Smooth muscle cell (in vitro differentiated cells): Measurements from ENCODE around the gene GPR25. TPM values are rescaled to one million over a fixed set of nuclear protein-coding genes. Genes with fewer than 3 reads are reported as not detected.

Source experiments
- DNase-seq: peaks from one replicate; lab custom pipeline; 2025; ENCODE audit not compliant: unreplicated experiment; lab: John Stamatoyannopoulos, UW
- H2AFZ ChIP-seq: fragments of 200-600 bp; sonication (generic); 2 replicates; pipeline ENCODE4 v1.6.0; 2016; ENCODE audit warnings: antibody characterized with exemption, low read depth, mild to moderate bottlenecking
- H3F3A ChIP-seq: fragments of 200-600 bp; sonication (generic); 2 replicates; pipeline ENCODE4 v1.6.0; 2017; ENCODE audit warnings: antibody characterized with exemption, low read depth
- H3K27ac ChIP-seq: fragments of 200-600 bp; sonication (generic); 2 replicates; pipeline ENCODE4 v1.5.1; 2016; ENCODE audit warnings: low read depth, mild to moderate bottlenecking
- H3K27me3 ChIP-seq: fragments of 200-600 bp; sonication (generic); 2 replicates; pipeline ENCODE4 v1.6.1; 2016; ENCODE audit warnings: low read depth, mild to moderate bottlenecking
- H3K36me3 ChIP-seq: fragments of 200-600 bp; sonication (generic); 2 replicates; pipeline ENCODE4 v1.5.1; 2016; ENCODE audit warnings: low read depth
- H3K4me1 ChIP-seq: fragments of 200-600 bp; sonication (generic); 2 replicates; pipeline ENCODE4 v1.5.1; 2016; ENCODE audit warnings: low read depth
- H3K4me2 ChIP-seq: fragments of 200-600 bp; sonication (generic); 2 replicates; pipeline ENCODE4 v1.6.0; 2016; ENCODE audit warnings: mild to moderate bottlenecking
- H3K4me3 ChIP-seq: fragments of 200-600 bp; sonication (generic); 2 replicates; pipeline ENCODE4 v1.5.1; 2016; ENCODE audit warnings: mild to moderate bottlenecking
- H3K79me2 ChIP-seq: fragments of 200-600 bp; sonication (generic); 2 replicates; pipeline ENCODE4 v1.6.0; 2016; ENCODE audit warnings: low read depth, mild to moderate bottlenecking
- H3K9ac ChIP-seq: fragments of 200-600 bp; sonication (generic); 2 replicates; pipeline ENCODE4 v1.6.0; 2016; ENCODE audit warnings: low read depth
- H3K9me3 ChIP-seq: fragments of 200-600 bp; sonication (generic); replicated peaks from 2 replicates; pipeline ENCODE4 v1.5.1; 2016; ENCODE audit warnings: low read depth
- H4K20me1 ChIP-seq: fragments of 200-600 bp; sonication (generic); 2 replicates; pipeline ENCODE4 v1.6.0; 2016; ENCODE audit warnings: low read depth
- CTCF ChIP-seq: fragments of 200-600 bp; sonication (generic); IDR thresholded peaks from 2 replicates; pipeline ENCODE4 v1.5.1; 2017; ENCODE audit warnings: borderline replicate concordance, mild to moderate bottlenecking, antibody characterized with exemption; ENCODE audit not compliant: insufficient read depth, poor library complexity, severe bottlenecking
- WGBS: methylation state at CpG from one replicate; pipeline ENCODE4 v1.1.7; 2016; ENCODE audit warnings: low lambda C conversion rate; 5-methylcytosine and 5-hydroxymethylcytosine counted together
- polyA plus RNA-seq: library from polyadenylated mRNA; unstranded; fragments of >200 nt; fragmentation: Nextera tagmentation; extraction: Ambion mirVana; gene quantifications from 2 replicates; pipeline ENCODE4 v1.2.1, GENCODE V29; 2016
- total RNA-seq: library from RNA; depleted of rRNA; stranded (reverse); fragments of >200 nt; gene quantifications from 2 replicates; pipeline ENCODE4 v1.2.3, GENCODE V29; 2014

GPR25 gene
- total and polyA plus RNA-seq, 2 experiments from 2014 or later: not detected

- no peak overlapping the region for H3K4me3 ChIP-seq
- no peak overlapping the region for H3K27ac ChIP-seq
- H4K20me1 ChIP-seq: no peaks in the 10 kb centered on the region
- H3F3A ChIP-seq: no peaks in the 10 kb centered on the region
- H3K4me1 ChIP-seq: no peaks in the 10 kb centered on the region
- H3K36me3 ChIP-seq: no peaks in the 10 kb centered on the region
- 94% methylated on average over 2 of the region's 2 CpGs for WGBS
- TF ChIP-seq CTCF: no peak
- no peak overlapping the region for H2AFZ ChIP-seq
- no peaks in the 10 kb centered on the region for H3K27me3 ChIP-seq
- DNase-seq: no peak
- H3K9me3 ChIP-seq: no peaks in the 10 kb centered on the region
- no peak overlapping the region for H3K9ac ChIP-seq
- H3K79me2 ChIP-seq: no peaks in the 10 kb centered on the region
- no peak overlapping the region for H3K4me2 ChIP-seq
Observed at GRCh38 chr1:200919386-200919785, 46.6 kb downstream of the GPR25 start.

GRCh38 chr1:200921571-200922110 is 48.9 kb downstream of the GPR25 start:
- Histone ChIP-seq H2AFZ (no peak overlapping the region), H3K27ac (no peak overlapping the region), H3K9me3 (no peaks in the 10 kb centered on the region), H3K9ac (no peak overlapping the region), H3K27me3 (no peaks in the 10 kb centered on the region), H3K4me2 (no peak overlapping the region), H3K4me3 (no peak overlapping the region), H3K36me3 (no peaks in the 10 kb centered on the region), H4K20me1 (no peaks in the 10 kb centered on the region), H3K4me1 (no peaks in the 10 kb centered on the region), H3F3A (no peaks in the 10 kb centered on the region), H3K79me2 (no peaks in the 10 kb centered on the region)
- no peak for DNase-seq
- TF ChIP-seq CTCF: no peak
- WGBS: 93% methylated on average over 9 of the region's 9 CpGs

- no peaks in the 10 kb centered on the region for H3K79me2 ChIP-seq
- H4K20me1 ChIP-seq: no peaks in the 10 kb centered on the region
- WGBS: 96% methylated on average over 2 of the region's 2 CpGs
- TF ChIP-seq CTCF: no peak
- no peak overlapping the region for H3K27ac ChIP-seq
- no peak for DNase-seq
- no peaks in the 10 kb centered on the region for H3K9me3 ChIP-seq
- H3K4me2 ChIP-seq: no peak overlapping the region
- H3K4me1 ChIP-seq: no peaks in the 10 kb centered on the region
- H3K4me3 ChIP-seq: no peak overlapping the region
- no peaks in the 10 kb centered on the region for H3K36me3 ChIP-seq
- H3F3A ChIP-seq: no peaks in the 10 kb centered on the region
- H2AFZ ChIP-seq: no peak overlapping the region
- H3K9ac ChIP-seq: no peak overlapping the region
- H3K27me3 ChIP-seq: no peaks in the 10 kb centered on the region
Observed at GRCh38 chr1:200922406-200922805, 49.6 kb downstream of the GPR25 start.

GRCh38 chr1:200923601-200924000 is 50.8 kb downstream of the GPR25 start:
- no peaks in the 10 kb centered on the region for H3K9me3 ChIP-seq
- no peak overlapping the region for H3K4me3 ChIP-seq
- H3K9ac ChIP-seq: no peak overlapping the region
- H3K36me3 ChIP-seq: no peaks in the 10 kb centered on the region
- WGBS: 82% methylated on average over 1 of the region's 1 CpG
- no peak for TF ChIP-seq CTCF
- no peaks in the 10 kb centered on the region for H3K27me3 ChIP-seq
- H2AFZ ChIP-seq: no peak overlapping the region
- DNase-seq: no peak
- no peak overlapping the region for H3K27ac ChIP-seq
- no peaks in the 10 kb centered on the region for H3K79me2 ChIP-seq
- H3F3A ChIP-seq: no peaks in the 10 kb centered on the region
- no peaks in the 10 kb centered on the region for H3K4me1 ChIP-seq
- no peaks in the 10 kb centered on the region for H4K20me1 ChIP-seq
- no peak overlapping the region for H3K4me2 ChIP-seq
